H1 (cell line): ENCODE measurements around the gene HEXIM1. TPM values are rescaled to one million over a fixed set of nuclear protein-coding genes. Genes with fewer than 3 reads are reported as not detected.

ENCODE experiments used
- CTCF ChIA-PET: fragments of 300-600 bp; sonication (Branson Sonifier 250); formaldehyde crosslinking; loops from one replicate; lab custom pipeline; 2021; ENCODE audit not compliant: partially characterized antibody; lab: Charles Lee
- POLR2A ChIA-PET: fragments of 300-600 bp; sonication (Branson Sonifier 250); formaldehyde crosslinking; loops from one replicate; lab custom pipeline; 2021; ENCODE audit warnings: inconsistent platforms; ENCODE audit not compliant: partially characterized antibody; lab: Charles Lee
- DNase-seq, 2 experiments: peaks; one replicate each; pipeline versions ENCODE4 v3.0.0 to v3.0.0-alpha.2; 2010 to 2022; ENCODE audit warnings: low spot score in 2 of 2, low read depth in 1 of 2, mixed read lengths in 1 of 2
- FAIRE-seq: peaks from 2 replicates; lab custom pipeline; 2011; peaks lifted over from hg19 to GRCh38; lab: Jason Lieb, UNC
- H2AFZ ChIP-seq: 2 replicates; pipeline ENCODE4 v1.8.1; 2012; ENCODE audit warnings: low read length, inconsistent platforms
- H2AK5ac ChIP-seq: 2 replicates; pipeline ENCODE4 v1.6.1; 2013; ENCODE audit warnings: low read depth, low read length
- H2BK120ac ChIP-seq: replicated peaks from 2 replicates; pipeline ENCODE3; 2013; ENCODE audit warnings: low read depth, low read length, inconsistent platforms
- H2BK12ac ChIP-seq: 2 replicates; pipeline ENCODE4 v1.6.1; 2013; ENCODE audit warnings: low read depth, low read length
- H2BK15ac ChIP-seq: 2 replicates; pipeline ENCODE4 v1.6.1; 2013; ENCODE audit warnings: low read length
- H2BK20ac ChIP-seq: 2 replicates; pipeline ENCODE4 v1.6.1; 2013; ENCODE audit warnings: low read length
- H2BK5ac ChIP-seq: 2 replicates; pipeline ENCODE4 v1.6.1; 2013; ENCODE audit warnings: low read depth, low read length
- H3K14ac ChIP-seq: 2 replicates; pipeline ENCODE4 v1.6.1; 2013; ENCODE audit warnings: inconsistent platforms; ENCODE audit not compliant: insufficient read length
- H3K18ac ChIP-seq: 2 replicates; pipeline ENCODE4 v1.6.1; 2013; ENCODE audit warnings: low read length; ENCODE audit errors: extremely low read depth
- H3K23ac ChIP-seq: 2 replicates; pipeline ENCODE4 v1.6.1; 2013; ENCODE audit warnings: inconsistent platforms; ENCODE audit not compliant: insufficient read length
- H3K23me2 ChIP-seq: 2 replicates; pipeline ENCODE4 v1.6.1; 2013; ENCODE audit warnings: low read depth, low read length
- H3K27ac ChIP-seq: 2 replicates; pipeline ENCODE4 v1.6.1; 2011; ENCODE audit warnings: low read depth, low read length, inconsistent platforms
- H3K27me3 ChIP-seq, 4 experiments: replicated peaks in 1 of 4; 1 replicate in 1 of 4; 2 replicates in 3 of 4; pipeline versions ENCODE4 v1.6.1 to v1.8.1; 2011 to 2013; ENCODE audit warnings: low read length in 3 of 4, mild to moderate bottlenecking in 3 of 4, inconsistent platforms in 2 of 4, mixed read lengths in 2 of 4, moderate library complexity in 1 of 4; ENCODE audit not compliant: control insufficient read depth in 3 of 4, insufficient read depth in 3 of 4; ENCODE audit errors: extremely low read depth in 1 of 4
- H3K36me3 ChIP-seq, 4 experiments: 2 replicates each; pipeline versions ENCODE4 v1.6.1 to v1.8.1; 2011 to 2013; ENCODE audit warnings: mild to moderate bottlenecking in 4 of 4, low read length in 3 of 4, moderate library complexity in 2 of 4, control low read depth in 1 of 4, inconsistent platforms in 1 of 4; ENCODE audit not compliant: insufficient read depth in 4 of 4, control insufficient read depth in 2 of 4
- H3K4ac ChIP-seq: replicated peaks from 2 replicates; pipeline ENCODE3; 2013; ENCODE audit warnings: low read length, low read depth, mixed read lengths, inconsistent platforms; ENCODE audit not compliant: insufficient read length
- H3K4me1 ChIP-seq, 4 experiments: replicated peaks in 1 of 4; 1 replicate in 1 of 4; 2 replicates in 3 of 4; pipeline versions ENCODE4 v1.6.1 to v1.8.1; 2011 to 2013; ENCODE audit warnings: low read length in 3 of 4, inconsistent platforms in 2 of 4, mixed read lengths in 1 of 4; ENCODE audit not compliant: insufficient read depth in 4 of 4, control insufficient read depth in 3 of 4
- H3K4me2 ChIP-seq, 2 experiments: 2 replicates each; pipeline versions ENCODE4 v1.6.1 to v1.8.1; 2011 to 2013; ENCODE audit warnings: low read depth in 2 of 2, low read length in 2 of 2, control low read depth in 1 of 2, inconsistent platforms in 1 of 2, mild to moderate bottlenecking in 1 of 2; ENCODE audit not compliant: insufficient read depth in 1 of 2
- H3K4me3 ChIP-seq, 4 experiments: fragments of 200-600, 300-600 bp in 1 of 4; sonication (generic), shearing (Covaris generic), sonication (Bioruptor Twin) in 1 of 4; 2 replicates each; pipeline versions ENCODE4 v1.5.1 to v1.8.1; 2011 to 2016; ENCODE audit warnings: low read length in 4 of 4, low read depth in 3 of 4, control low read depth in 2 of 4, inconsistent platforms in 2 of 4, mild to moderate bottlenecking in 2 of 4, mixed read lengths in 1 of 4, moderate library complexity in 1 of 4; ENCODE audit not compliant: insufficient read depth in 2 of 4; ENCODE audit errors: extremely low read depth in 1 of 4
- H3K56ac ChIP-seq: replicated peaks from 2 replicates; pipeline ENCODE3; 2013; ENCODE audit warnings: low read depth, mild to moderate bottlenecking, mixed read lengths, low read length, inconsistent platforms; ENCODE audit not compliant: insufficient read length
- H3K79me1 ChIP-seq: 2 replicates; pipeline ENCODE4 v1.6.1; 2013; ENCODE audit warnings: low read depth, low read length, control low read depth
- H3K79me2 ChIP-seq, 2 experiments: 2 replicates each; pipeline versions ENCODE4 v1.6.1 to v1.8.1; 2012 to 2013; ENCODE audit warnings: low read length in 2 of 2, mild to moderate bottlenecking in 2 of 2, inconsistent platforms in 1 of 2; ENCODE audit not compliant: insufficient read depth in 2 of 2, control insufficient read depth in 1 of 2
- H3K9ac ChIP-seq, 4 experiments: replicated peaks in 1 of 4; 1 replicate in 1 of 4; 2 replicates in 3 of 4; pipeline versions ENCODE4 v1.6.1 to v1.8.1; 2011 to 2013; ENCODE audit warnings: low read depth in 3 of 4, low read length in 3 of 4, control low read depth in 2 of 4, mild to moderate bottlenecking in 2 of 4, moderate library complexity in 2 of 4, inconsistent platforms in 1 of 4; ENCODE audit errors: extremely low read depth in 1 of 4
- H3K9me3 ChIP-seq, 2 experiments: 2 replicates each; pipeline versions ENCODE4 v1.6.1 to v1.8.1; 2012 to 2013; ENCODE audit warnings: mild to moderate bottlenecking in 2 of 2, moderate library complexity in 2 of 2, control low read depth in 1 of 2, inconsistent platforms in 1 of 2, low read depth in 1 of 2, low read length in 1 of 2, mixed read lengths in 1 of 2; ENCODE audit not compliant: insufficient read depth in 2 of 2
- H4K20me1 ChIP-seq, 2 experiments: replicated peaks in 1 of 2; 2 replicates each; pipeline versions ENCODE3 to v1.8.1; 2011 to 2013; ENCODE audit warnings: inconsistent platforms in 2 of 2, low read length in 2 of 2, mild to moderate bottlenecking in 1 of 2; ENCODE audit not compliant: insufficient read depth in 2 of 2, control insufficient read depth in 1 of 2
- H4K5ac ChIP-seq: 2 replicates; pipeline ENCODE4 v1.6.1; 2013; ENCODE audit warnings: low read length, low read depth, mixed read lengths, inconsistent platforms; ENCODE audit not compliant: insufficient read length
- H4K8ac ChIP-seq: 2 replicates; pipeline ENCODE4 v1.8.0; 2013; ENCODE audit warnings: mild to moderate bottlenecking, moderate library complexity, low read length, inconsistent platforms; ENCODE audit not compliant: insufficient read depth; ENCODE audit errors: extremely low read depth
- H4K91ac ChIP-seq: replicated peaks from 2 replicates; pipeline ENCODE3; 2013; ENCODE audit warnings: low read length, mixed read lengths, inconsistent platforms; ENCODE audit not compliant: insufficient read length
- EGR1 ChIP-seq: IDR thresholded peaks from 2 replicates; pipeline ENCODE4 v1.6.1; 2011; ENCODE audit warnings: low read depth, low read length, borderline replicate concordance
- KDM1A ChIP-seq: fragments of 200-600, 300-600 bp; sonication (generic); IDR thresholded peaks from 2 replicates; pipeline ENCODE4 v1.7.1; 2016; ENCODE audit warnings: mild to moderate bottlenecking, low read length, borderline replicate concordance
- SIRT6 ChIP-seq: IDR thresholded peaks from one replicate; pipeline ENCODE4 v1.7.1; 2012; ENCODE audit warnings: low read length, inconsistent platforms
- polyA plus RNA-seq, 7 experiments: library from polyadenylated mRNA; depleted of rRNA in 3 of 7; stranded (reverse) in 5 of 7; unstranded in 2 of 7; fragments of >200 nt in 5 of 7; fragments of 200-250 nt in 2 of 7; gene quantifications; 1 replicate in 5 of 7; 2 replicates in 1 of 7; 4 replicates in 1 of 7; pipeline versions ENCODE4 v1.2.1 to v1.2.3, GENCODE V29; 2011 to 2013; ENCODE audit warnings: missing spikeins in 2 of 7, mixed read lengths in 2 of 7
- total RNA-seq: library from RNA; stranded (reverse); fragmentation: NEBNext Ultra II Directional; extraction: Animal tissue kit (Norgen Biotek cat#: 25700); gene quantifications from 2 replicates; pipeline ENCODE4 v1.2.1, GENCODE V29; 2021

HEXIM1 gene
- total and polyA plus RNA-seq, 2 of the 8 experiments (the other 6 are each of a cell fraction or from before 2014, with no cell fraction given) = 9.1 to 38.3 TPM

- H4K8ac ChIP-seq = no peak overlapping the region
Observed at GRCh38 chr17:45195424-45195823, 47.1 kb downstream of the HEXIM1 start.

More at GRCh38 chr17:45195424-45195823, 47.1 kb downstream of the HEXIM1 start:
- H3K56ac ChIP-seq = no peak overlapping the region
- no peak overlapping the region for H2BK12ac ChIP-seq
- no peak overlapping the region for H2AK5ac ChIP-seq
- H3K27me3 ChIP-seq = no peaks in the 10 kb centered on the region
- no peak overlapping the region for H3K14ac ChIP-seq
- no peaks in the 10 kb centered on the region for H3K79me1 ChIP-seq
- POLR2A ChIA-PET = interaction anchor here (0.9 to 10.4 kb wide), 4 partner anchors 19 to 60 kb away, joined by 3 to 199 read pairs (median 20); partner anchors contain the start of genes ACBD4 and HEXIM1
- H2BK5ac ChIP-seq = no peak overlapping the region
- H2AFZ ChIP-seq = no peak overlapping the region
- no peaks in the 10 kb centered on the region for H3K9me3 ChIP-seq
- no peak overlapping the region for H3K9ac ChIP-seq
- H3K4ac ChIP-seq = no peak overlapping the region
- H3K4me1 ChIP-seq = peaks cover 2 to 9% (median 7%) of the 10 kb centered on the region in 4 experiments; a peak in 5 of 7 replicates
- FAIRE-seq (no peak), DNase-seq (no peak)
- H2BK15ac ChIP-seq = no peak overlapping the region
- TF ChIP-seq EGR1 (no peak), SIRT6 (no peak), KDM1A (peak; percentile 66; the same call in 1 of the 2 replicates)
- TF ChIP-seq, all 59 proteins: peak for 1
- no peak overlapping the region for H3K4me2 ChIP-seq
- no peak overlapping the region for H2BK120ac ChIP-seq
- H3K79me2 ChIP-seq = no peaks in the 10 kb centered on the region
- H3K23ac ChIP-seq = no peak overlapping the region
- CTCF ChIA-PET = interaction anchor here (0.6 to 11.9 kb wide), 7 partner anchors 9 to 847 kb away, joined by 3 to 187 read pairs (median 4); partner anchors contain the start of genes ACBD4, HEXIM1, HEXIM2 and PLCD3
- no peaks in the 10 kb centered on the region for H3K23me2 ChIP-seq
- no peak overlapping the region for H4K5ac ChIP-seq
- H4K20me1 ChIP-seq = no peaks in the 10 kb centered on the region
- no peak overlapping the region for H4K91ac ChIP-seq
- H2BK20ac ChIP-seq = no peak overlapping the region
- H3K36me3 ChIP-seq = no peaks in the 10 kb centered on the region
- H3K4me3 ChIP-seq = no peak overlapping the region
- H3K27ac ChIP-seq = no peak overlapping the region
- no peak overlapping the region for H3K18ac ChIP-seq
